WERI-Rb-1 (cell line): ENCODE measurements around the gene PGAM2.
"Not testable (repeated sequence)": the region's sequence is repeated elsewhere in the genome, so short reads cannot be mapped to it uniquely, and the experiment has no call there.

Experiments
- DNase-seq: peaks from one replicate; pipeline ENCODE4 v3.0.0-alpha.2; 2020
- H3K27ac ChIP-seq: fragments of 250-450 bp; sonication (Bioruptor Pico); 2 replicates; pipeline ENCODE4 v1.5.1; 2020; ENCODE audit warnings: mild to moderate bottlenecking, moderate library complexity
- H3K27me3 ChIP-seq: fragments of 250-450 bp; sonication (Bioruptor Pico); 2 replicates; pipeline ENCODE4 v1.5.1; 2021; ENCODE audit warnings: mild to moderate bottlenecking, low read depth, moderate library complexity; ENCODE audit not compliant: insufficient read depth, severe bottlenecking
- H3K36me3 ChIP-seq: fragments of 250-450 bp; sonication (Bioruptor Pico); 2 replicates; pipeline ENCODE4 v1.5.1; 2020; ENCODE audit warnings: mild to moderate bottlenecking, moderate library complexity
- H3K4me3 ChIP-seq: 2 replicates; pipeline ENCODE4 v1.5.1; 2011; ENCODE audit warnings: low read depth, mild to moderate bottlenecking, control low read depth, low read length
- H3K9me3 ChIP-seq: fragments of 250-450 bp; sonication (Bioruptor Pico); 2 replicates; pipeline ENCODE4 v1.5.1; 2021; ENCODE audit warnings: mild to moderate bottlenecking, moderate library complexity; ENCODE audit not compliant: severe bottlenecking
- TF ChIP-seq, protein P1 (sequence below): IDR thresholded peaks from 2 replicates; pipeline ENCODE4 v1.5.1; 2011; ENCODE audit warnings: low read depth, mild to moderate bottlenecking, control low read depth, inconsistent platforms, low read length

Gene PGAM2

DNA sequence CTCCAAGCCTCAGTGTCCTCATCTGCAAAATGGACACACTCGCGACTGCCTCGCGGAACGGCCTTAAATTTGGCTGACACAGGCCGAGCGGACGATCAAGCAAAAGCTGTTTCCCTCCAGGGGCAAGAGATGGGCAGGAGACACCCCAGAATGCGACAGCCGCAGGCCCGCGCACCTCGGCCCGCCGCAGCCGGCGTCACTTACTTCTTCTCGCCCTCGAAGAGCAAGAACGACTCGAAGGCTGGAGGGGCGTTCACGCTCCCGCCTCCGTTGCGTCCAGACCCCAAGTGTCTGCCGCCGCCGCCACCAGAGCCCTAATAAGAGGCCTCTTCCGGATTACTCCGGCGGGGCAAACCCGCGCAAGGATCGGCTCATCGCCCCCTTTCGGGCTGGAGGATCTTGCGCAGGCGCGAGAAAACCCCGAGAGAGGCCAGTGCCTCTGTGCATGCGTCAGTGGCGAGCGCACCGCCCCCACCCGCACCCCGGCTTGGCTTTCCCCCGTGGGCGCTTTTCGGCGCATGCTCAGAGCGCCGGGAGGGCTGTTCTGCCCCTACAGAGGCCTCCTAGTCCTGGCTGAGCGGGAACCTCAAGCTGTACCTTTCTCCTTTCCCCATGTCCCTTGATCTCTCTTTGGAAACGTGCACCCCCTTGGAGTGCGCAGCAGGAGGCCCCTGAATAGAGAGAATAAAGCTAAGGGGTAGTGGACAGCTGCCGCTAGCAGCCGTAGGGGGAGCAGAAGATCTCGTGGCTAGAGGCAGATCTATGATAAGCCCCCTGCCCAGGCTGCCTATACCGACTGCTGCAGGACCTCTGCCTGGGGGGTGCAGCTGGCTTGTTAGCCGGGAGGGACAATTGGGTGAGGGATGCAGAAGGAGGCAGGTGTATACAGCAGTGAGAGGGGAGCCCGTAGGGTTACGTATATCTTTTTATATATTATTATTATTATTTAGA, 46.2 kb downstream of the PGAM2 start:
- not testable (repeated sequence) for H3K36me3 ChIP-seq, H3K27me3 ChIP-seq, H3K9me3 ChIP-seq
- Histone ChIP-seq H3K4me3 (peak overlapping the region; percentile 67), H3K27ac (peak overlapping the region; percentile 84)
- DNase-seq, result peak; percentile 98
- TF ChIP-seq, protein P1, sequence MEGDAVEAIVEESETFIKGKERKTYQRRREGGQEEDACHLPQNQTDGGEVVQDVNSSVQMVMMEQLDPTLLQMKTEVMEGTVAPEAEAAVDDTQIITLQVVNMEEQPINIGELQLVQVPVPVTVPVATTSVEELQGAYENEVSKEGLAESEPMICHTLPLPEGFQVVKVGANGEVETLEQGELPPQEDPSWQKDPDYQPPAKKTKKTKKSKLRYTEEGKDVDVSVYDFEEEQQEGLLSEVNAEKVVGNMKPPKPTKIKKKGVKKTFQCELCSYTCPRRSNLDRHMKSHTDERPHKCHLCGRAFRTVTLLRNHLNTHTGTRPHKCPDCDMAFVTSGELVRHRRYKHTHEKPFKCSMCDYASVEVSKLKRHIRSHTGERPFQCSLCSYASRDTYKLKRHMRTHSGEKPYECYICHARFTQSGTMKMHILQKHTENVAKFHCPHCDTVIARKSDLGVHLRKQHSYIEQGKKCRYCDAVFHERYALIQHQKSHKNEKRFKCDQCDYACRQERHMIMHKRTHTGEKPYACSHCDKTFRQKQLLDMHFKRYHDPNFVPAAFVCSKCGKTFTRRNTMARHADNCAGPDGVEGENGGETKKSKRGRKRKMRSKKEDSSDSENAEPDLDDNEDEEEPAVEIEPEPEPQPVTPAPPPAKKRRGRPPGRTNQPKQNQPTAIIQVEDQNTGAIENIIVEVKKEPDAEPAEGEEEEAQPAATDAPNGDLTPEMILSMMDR, result peak; percentile 70

DNA sequence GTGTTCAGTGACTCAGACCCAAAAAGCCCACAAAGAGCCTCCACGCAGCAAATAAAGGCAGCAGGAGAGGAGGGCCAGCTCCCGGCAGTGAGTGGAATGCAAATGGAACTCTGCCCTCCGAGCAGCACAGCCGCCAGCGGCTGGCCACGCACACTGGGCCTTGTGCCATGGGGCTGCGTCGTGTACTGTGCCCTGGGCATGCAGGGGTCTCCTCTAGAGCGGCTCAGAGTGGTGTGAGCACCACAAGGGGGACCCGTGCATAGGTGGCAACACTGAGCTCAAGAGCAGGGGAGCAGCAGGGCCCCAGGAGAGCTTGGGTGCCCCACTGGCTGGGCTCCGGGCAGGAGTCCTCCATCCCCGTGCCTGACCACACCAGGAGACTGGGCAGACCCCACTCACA, 50.3 kb downstream of the PGAM2 start:
- not testable (repeated sequence) for H3K27ac ChIP-seq, H3K4me3 ChIP-seq, H3K9me3 ChIP-seq, H3K36me3 ChIP-seq, H3K27me3 ChIP-seq, DNase-seq
